Smooth muscle cell (in vitro differentiated cells): Measurements from ENCODE around the gene PSMA7. TPM values are rescaled to one million over a fixed set of nuclear protein-coding genes. Genes with fewer than 3 reads are reported as not detected.

Experiments
- DNase-seq: peaks from one replicate; lab custom pipeline; 2025; ENCODE audit not compliant: unreplicated experiment; lab: John Stamatoyannopoulos, UW
- H2AFZ ChIP-seq: fragments of 200-600 bp; sonication (generic); 2 replicates; pipeline ENCODE4 v1.6.0; 2016; ENCODE audit warnings: antibody characterized with exemption, low read depth, mild to moderate bottlenecking
- H3F3A ChIP-seq: fragments of 200-600 bp; sonication (generic); 2 replicates; pipeline ENCODE4 v1.6.0; 2017; ENCODE audit warnings: antibody characterized with exemption, low read depth
- H3K27ac ChIP-seq: fragments of 200-600 bp; sonication (generic); 2 replicates; pipeline ENCODE4 v1.5.1; 2016; ENCODE audit warnings: low read depth, mild to moderate bottlenecking
- H3K27me3 ChIP-seq: fragments of 200-600 bp; sonication (generic); 2 replicates; pipeline ENCODE4 v1.6.1; 2016; ENCODE audit warnings: low read depth, mild to moderate bottlenecking
- H3K36me3 ChIP-seq: fragments of 200-600 bp; sonication (generic); 2 replicates; pipeline ENCODE4 v1.5.1; 2016; ENCODE audit warnings: low read depth
- H3K4me1 ChIP-seq: fragments of 200-600 bp; sonication (generic); 2 replicates; pipeline ENCODE4 v1.5.1; 2016; ENCODE audit warnings: low read depth
- H3K4me2 ChIP-seq: fragments of 200-600 bp; sonication (generic); 2 replicates; pipeline ENCODE4 v1.6.0; 2016; ENCODE audit warnings: mild to moderate bottlenecking
- H3K4me3 ChIP-seq: fragments of 200-600 bp; sonication (generic); 2 replicates; pipeline ENCODE4 v1.5.1; 2016; ENCODE audit warnings: mild to moderate bottlenecking
- H3K79me2 ChIP-seq: fragments of 200-600 bp; sonication (generic); 2 replicates; pipeline ENCODE4 v1.6.0; 2016; ENCODE audit warnings: low read depth, mild to moderate bottlenecking
- H3K9ac ChIP-seq: fragments of 200-600 bp; sonication (generic); 2 replicates; pipeline ENCODE4 v1.6.0; 2016; ENCODE audit warnings: low read depth
- H3K9me3 ChIP-seq: fragments of 200-600 bp; sonication (generic); replicated peaks from 2 replicates; pipeline ENCODE4 v1.5.1; 2016; ENCODE audit warnings: low read depth
- H4K20me1 ChIP-seq: fragments of 200-600 bp; sonication (generic); 2 replicates; pipeline ENCODE4 v1.6.0; 2016; ENCODE audit warnings: low read depth
- WGBS: methylation state at CpG from one replicate; pipeline ENCODE4 v1.1.7; 2016; ENCODE audit warnings: low lambda C conversion rate; 5-methylcytosine and 5-hydroxymethylcytosine counted together
- polyA plus RNA-seq: library from polyadenylated mRNA; unstranded; fragments of >200 nt; fragmentation: Nextera tagmentation; extraction: Ambion mirVana; gene quantifications from 2 replicates; pipeline ENCODE4 v1.2.1, GENCODE V29; 2016
- total RNA-seq: library from RNA; depleted of rRNA; stranded (reverse); fragments of >200 nt; gene quantifications from 2 replicates; pipeline ENCODE4 v1.2.3, GENCODE V29; 2014
- TF ChIP-seq, protein P1 (sequence below): fragments of 200-600 bp; sonication (generic); IDR thresholded peaks from 2 replicates; pipeline ENCODE4 v1.5.1; 2017; ENCODE audit warnings: borderline replicate concordance, mild to moderate bottlenecking, antibody characterized with exemption; ENCODE audit not compliant: insufficient read depth, poor library complexity, severe bottlenecking

PSMA7 gene
- total and polyA plus RNA-seq, 2 experiments from 2014 or later: 297 to 473 TPM

DNA sequence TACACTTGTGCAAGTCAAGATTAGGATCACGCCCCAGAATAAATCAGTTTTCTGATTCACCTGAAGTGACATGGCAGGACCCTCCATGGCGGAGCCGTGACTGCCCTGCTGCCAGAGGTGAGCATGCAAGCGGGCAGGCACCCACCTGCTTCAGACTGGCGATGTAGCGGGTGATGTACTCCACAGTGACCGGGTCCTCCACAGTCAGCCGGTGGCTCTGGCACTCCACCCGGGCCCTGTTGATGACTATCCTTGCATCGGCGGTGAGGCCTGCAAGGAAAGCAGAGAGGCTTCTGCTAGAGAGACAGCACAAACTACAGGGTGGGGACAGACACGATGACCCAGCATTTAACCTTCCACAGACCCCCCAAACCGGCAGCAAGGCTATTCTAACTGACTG lies 3.6 kb downstream of the PSMA7 start:
- H3K27ac ChIP-seq: no peak overlapping the region

DNA sequence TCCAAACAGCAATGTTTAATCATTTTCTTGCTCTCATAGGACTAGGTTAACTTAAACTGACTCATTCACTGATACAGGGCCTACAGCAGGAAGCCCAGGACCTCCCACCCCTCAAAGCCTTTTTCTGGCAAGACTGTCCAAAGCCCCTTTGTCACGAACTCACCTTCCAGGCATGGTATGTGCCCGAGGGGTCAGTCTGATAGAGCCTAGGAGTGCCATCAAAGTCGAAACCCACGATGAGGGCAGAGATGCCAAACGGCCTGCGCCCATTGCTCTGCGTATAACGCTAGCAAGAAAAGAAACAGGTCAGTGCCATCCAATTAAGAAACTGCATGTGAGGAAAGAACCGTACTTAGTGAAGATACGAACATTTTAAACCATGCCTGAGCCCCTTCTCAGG lies 4.3 kb downstream of the PSMA7 start:
- Histone ChIP-seq H3K27me3 (no peaks in the 10 kb centered on the region), H3K9ac (no peak overlapping the region), H3K4me1 (peaks cover 11% of the 10 kb centered on the region), H3K79me2 (peaks cover 41% of the 10 kb centered on the region), H3F3A (peaks cover 61% of the 10 kb centered on the region), H3K36me3 (no peaks in the 10 kb centered on the region), H4K20me1 (peaks cover 76% of the 10 kb centered on the region), H3K9me3 (no peaks in the 10 kb centered on the region), H3K27ac (no peak overlapping the region), H2AFZ (no peak overlapping the region), H3K4me3 (no peak overlapping the region), H3K4me2 (no peak overlapping the region)
- no peak for DNase-seq
- 97% methylated on average over 10 of the region's 10 CpGs for WGBS
- TF ChIP-seq, protein P1, sequence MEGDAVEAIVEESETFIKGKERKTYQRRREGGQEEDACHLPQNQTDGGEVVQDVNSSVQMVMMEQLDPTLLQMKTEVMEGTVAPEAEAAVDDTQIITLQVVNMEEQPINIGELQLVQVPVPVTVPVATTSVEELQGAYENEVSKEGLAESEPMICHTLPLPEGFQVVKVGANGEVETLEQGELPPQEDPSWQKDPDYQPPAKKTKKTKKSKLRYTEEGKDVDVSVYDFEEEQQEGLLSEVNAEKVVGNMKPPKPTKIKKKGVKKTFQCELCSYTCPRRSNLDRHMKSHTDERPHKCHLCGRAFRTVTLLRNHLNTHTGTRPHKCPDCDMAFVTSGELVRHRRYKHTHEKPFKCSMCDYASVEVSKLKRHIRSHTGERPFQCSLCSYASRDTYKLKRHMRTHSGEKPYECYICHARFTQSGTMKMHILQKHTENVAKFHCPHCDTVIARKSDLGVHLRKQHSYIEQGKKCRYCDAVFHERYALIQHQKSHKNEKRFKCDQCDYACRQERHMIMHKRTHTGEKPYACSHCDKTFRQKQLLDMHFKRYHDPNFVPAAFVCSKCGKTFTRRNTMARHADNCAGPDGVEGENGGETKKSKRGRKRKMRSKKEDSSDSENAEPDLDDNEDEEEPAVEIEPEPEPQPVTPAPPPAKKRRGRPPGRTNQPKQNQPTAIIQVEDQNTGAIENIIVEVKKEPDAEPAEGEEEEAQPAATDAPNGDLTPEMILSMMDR: no peak

More for the DNA sequence above, 3.6 kb downstream of the PSMA7 start:
- WGBS: 97% methylated on average over 13 of the region's 13 CpGs
- TF ChIP-seq, protein P1: no peak
- H3F3A ChIP-seq: peaks cover 61% of the 10 kb centered on the region
- H3K27me3 ChIP-seq: no peaks in the 10 kb centered on the region
- H3K4me2 ChIP-seq: no peak overlapping the region
- peaks cover 82% of the 10 kb centered on the region for H4K20me1 ChIP-seq
- no peaks in the 10 kb centered on the region for H3K9me3 ChIP-seq
- H2AFZ ChIP-seq: no peak overlapping the region
- no peaks in the 10 kb centered on the region for H3K36me3 ChIP-seq
- DNase-seq: no peak
- H3K4me1 ChIP-seq: peaks cover 13% of the 10 kb centered on the region
- H3K79me2 ChIP-seq: peaks cover 44% of the 10 kb centered on the region
- H3K4me3 ChIP-seq: no peak overlapping the region
- H3K9ac ChIP-seq: no peak overlapping the region

- Histone ChIP-seq H4K20me1 (peaks cover 80% of the 10 kb centered on the region), H3K79me2 (peaks cover 41% of the 10 kb centered on the region), H3K36me3 (no peaks in the 10 kb centered on the region)
Observed at GRCh38 chr20:62138204-62138543, 5.0 kb downstream of the PSMA7 start.

More at GRCh38 chr20:62138204-62138543, 5.0 kb downstream of the PSMA7 start:
- Histone ChIP-seq H2AFZ (no peak overlapping the region), H3K9me3 (no peaks in the 10 kb centered on the region), H3K27ac (no peak overlapping the region), H3K4me1 (peaks cover 11% of the 10 kb centered on the region), H3K4me3 (no peak overlapping the region), H3K9ac (no peak overlapping the region), H3K4me2 (no peak overlapping the region), H3K27me3 (no peaks in the 10 kb centered on the region), H3F3A (peaks cover 61% of the 10 kb centered on the region)
- TF ChIP-seq, protein P1: no peak
- 94% methylated on average over 11 of the region's 11 CpGs for WGBS
- no peak for DNase-seq
